ENCODE data around the gene HSPG2. TPM values are rescaled to one million over a fixed set of nuclear protein-coding genes. Genes with fewer than 3 reads are reported as not detected.

The HSPG2 gene
- total RNA-seq, 5 donors from 2014 or later (not counting 1 experiment from before 2014, with no cell fraction given), result 4.4 to 9.3 (median 7.9) TPM

- no peak overlapping the region for H3K4me3 Mint-ChIP-seq
- ATAC-seq (replicated peaks in 1 of 4), result no peak
- CTCF ChIA-PET, result no interaction called here
- no peaks in the 10 kb centered on the region for H3K9me3 Mint-ChIP-seq
- H3K4me1 Mint-ChIP-seq, result no peaks in the 10 kb centered on the region
- Histone ChIP-seq H3K9me3 (no peaks in the 10 kb centered on the region), H3K4me3 (ENCODE audit: control insufficient read depth in 1 of 2, extremely low read depth in 1 of 2, low read length in 1 of 2) (no peak overlapping the region), H3K27ac (ENCODE audit: low read length) (no peak overlapping the region), H3K4me1 (ENCODE audit: control insufficient read depth in 1 of 2, extremely low read depth in 1 of 2, insufficient read depth in 2 of 2, low read length in 2 of 2) (no peaks in the 10 kb centered on the region), H3K27me3 (replicated peaks in 1 of 2; ENCODE audit: control insufficient read depth in 2 of 2, extremely low read depth in 1 of 2, insufficient read depth in 2 of 2, low read length in 1 of 2) (peaks cover 0 to 9% of the 10 kb centered on the region in 2 experiments), H3K36me3 (ENCODE audit: control insufficient read depth in 2 of 2, extremely low read depth in 1 of 2, insufficient read depth in 1 of 2, low read length in 1 of 2) (no peaks in the 10 kb centered on the region)
- POLR2A ChIA-PET, result interaction anchor here in 1 of 2 donors (1.0 kb wide), 1 partner anchor 63 kb away, joined by 3 read pairs; no protein-coding TSS in a partner anchor
- H3K36me3 Mint-ChIP-seq, result no peaks in the 10 kb centered on the region
- WGBS (ENCODE audit: insufficient coverage), result 94% methylated on average over 13 of the region's 19 CpGs
- H3K27me3 Mint-ChIP-seq, result no peaks in the 10 kb centered on the region
- DNase-seq, result no peak
- no peak overlapping the region for H3K27ac Mint-ChIP-seq
Measured at GRCh38 chr1:21879928-21880618, 57.0 kb downstream of the HSPG2 start.

- CTCF ChIA-PET, result interaction anchor here in 1 of 2 donors (0.6 kb wide), 1 partner anchor 250 kb away, joined by 3 read pairs; no protein-coding TSS in a partner anchor
- Histone ChIP-seq H3K36me3 (ENCODE audit: control insufficient read depth in 2 of 2, extremely low read depth in 1 of 2, insufficient read depth in 1 of 2, low read length in 1 of 2) (no peaks in the 10 kb centered on the region), H3K4me1 (ENCODE audit: control insufficient read depth in 1 of 2, extremely low read depth in 1 of 2, insufficient read depth in 2 of 2, low read length in 2 of 2) (no peaks in the 10 kb centered on the region), H3K9me3 (no peaks in the 10 kb centered on the region), H3K27me3 (replicated peaks in 1 of 2; ENCODE audit: control insufficient read depth in 2 of 2, extremely low read depth in 1 of 2, insufficient read depth in 2 of 2, low read length in 1 of 2) (peaks cover 0 to 7% of the 10 kb centered on the region in 2 experiments), H3K27ac (ENCODE audit: low read length) (no peak overlapping the region), H3K4me3 (ENCODE audit: control insufficient read depth in 1 of 2, extremely low read depth in 1 of 2, low read length in 1 of 2) (no peak overlapping the region)
- 82% methylated on average over 10 of the region's 11 CpGs for WGBS (ENCODE audit: insufficient coverage)
- H3K36me3 Mint-ChIP-seq, result no peaks in the 10 kb centered on the region
- H3K4me3 Mint-ChIP-seq, result no peak overlapping the region
- POLR2A ChIA-PET, result no interaction called here
- no peaks in the 10 kb centered on the region for H3K4me1 Mint-ChIP-seq
- no peak overlapping the region for H3K27ac Mint-ChIP-seq
- DNase-seq, result no peak
- H3K27me3 Mint-ChIP-seq, result no peaks in the 10 kb centered on the region
- ATAC-seq (replicated peaks in 1 of 4), result no peak
- H3K9me3 Mint-ChIP-seq, result no peaks in the 10 kb centered on the region
Measured at GRCh38 chr1:21878840-21879478, 58.2 kb downstream of the HSPG2 start.

DNA sequence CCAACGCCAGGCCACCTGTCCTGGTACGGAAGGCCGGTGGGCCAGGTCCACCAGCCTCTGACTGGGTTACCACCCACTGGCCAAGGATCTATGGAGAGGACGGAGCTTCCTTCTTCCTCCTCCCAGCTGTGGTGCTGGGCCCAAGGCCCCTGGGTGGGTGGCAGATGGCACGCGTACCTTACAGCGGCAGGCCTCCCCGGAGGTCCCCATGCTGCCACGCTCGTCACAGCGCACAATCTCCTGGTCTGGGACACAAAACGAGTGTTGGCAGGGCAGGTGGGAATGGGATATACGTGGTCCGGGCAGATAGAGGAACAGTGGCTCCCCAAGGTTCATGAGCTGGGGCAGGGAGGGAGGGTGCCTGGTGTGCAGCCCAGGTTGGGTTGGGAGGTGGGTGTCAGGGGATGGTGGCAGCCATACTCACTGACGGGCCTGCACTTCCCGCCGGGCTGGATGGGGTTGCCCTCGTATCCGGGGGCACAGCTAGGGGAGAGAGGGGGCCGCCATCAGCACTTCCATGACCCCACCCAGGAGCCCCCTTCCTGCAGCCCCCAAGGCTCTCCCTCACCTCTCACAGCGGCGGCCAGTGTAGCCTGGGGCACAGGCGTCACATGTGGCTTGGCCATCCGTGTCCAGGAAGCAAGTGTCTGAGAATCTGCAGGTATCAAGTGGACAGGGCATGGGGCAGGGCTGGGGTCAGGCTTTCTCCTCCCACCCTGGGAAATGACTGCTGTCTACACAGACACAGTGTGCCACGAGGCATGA is 58.9 kb downstream of the HSPG2 start:
- WGBS (ENCODE audit: insufficient coverage), result 85% methylated on average over 15 of the region's 25 CpGs
- no peak overlapping the region for H3K4me3 ChIP-seq (ENCODE audit: control insufficient read depth in 1 of 2, extremely low read depth in 1 of 2, low read length in 1 of 2)
- ChIA-PET CTCF (no interaction called here), POLR2A (no interaction called here)
- Mint-ChIP-seq H3K4me3 (no peak overlapping the region), H3K4me1 (no peaks in the 10 kb centered on the region), H3K27me3 (no peaks in the 10 kb centered on the region), H3K36me3 (no peaks in the 10 kb centered on the region), H3K9me3 (no peaks in the 10 kb centered on the region), H3K27ac (no peak overlapping the region)
- no peak for DNase-seq
- no peaks in the 10 kb centered on the region for H3K9me3 ChIP-seq
- H3K27ac ChIP-seq (ENCODE audit: low read length), result no peak overlapping the region
- H3K27me3 ChIP-seq (replicated peaks in 1 of 2; ENCODE audit: control insufficient read depth in 2 of 2, extremely low read depth in 1 of 2, insufficient read depth in 2 of 2, low read length in 1 of 2), result peaks cover 0 to 7% of the 10 kb centered on the region in 2 experiments
- no peaks in the 10 kb centered on the region for H3K36me3 ChIP-seq (ENCODE audit: control insufficient read depth in 2 of 2, extremely low read depth in 1 of 2, insufficient read depth in 1 of 2, low read length in 1 of 2)
- ATAC-seq (replicated peaks in 1 of 4), result no peak
- no peaks in the 10 kb centered on the region for H3K4me1 ChIP-seq (ENCODE audit: control insufficient read depth in 1 of 2, extremely low read depth in 1 of 2, insufficient read depth in 2 of 2, low read length in 2 of 2)

GRCh38 chr1:21876267-21876666 is 60.8 kb downstream of the HSPG2 start:
- H3K27me3 ChIP-seq (replicated peaks in 1 of 2; ENCODE audit: control insufficient read depth in 2 of 2, extremely low read depth in 1 of 2, insufficient read depth in 2 of 2, low read length in 1 of 2), result peaks cover 0 to 7% of the 10 kb centered on the region in 2 experiments
- no peak for ATAC-seq (replicated peaks in 1 of 4)
- no peaks in the 10 kb centered on the region for H3K4me1 ChIP-seq (ENCODE audit: control insufficient read depth in 1 of 2, extremely low read depth in 1 of 2, insufficient read depth in 2 of 2, low read length in 2 of 2)
- Mint-ChIP-seq H3K36me3 (no peaks in the 10 kb centered on the region), H3K9me3 (no peaks in the 10 kb centered on the region), H3K4me1 (no peaks in the 10 kb centered on the region), H3K27me3 (no peaks in the 10 kb centered on the region), H3K27ac (no peak overlapping the region), H3K4me3 (no peak overlapping the region)
- no peaks in the 10 kb centered on the region for H3K36me3 ChIP-seq (ENCODE audit: control insufficient read depth in 2 of 2, extremely low read depth in 1 of 2, insufficient read depth in 1 of 2, low read length in 1 of 2)
- no peaks in the 10 kb centered on the region for H3K9me3 ChIP-seq
- no peak for DNase-seq
- ChIA-PET POLR2A (no interaction called here), CTCF (no interaction called here)
- no peak overlapping the region for H3K27ac ChIP-seq (ENCODE audit: low read length)
- WGBS (ENCODE audit: insufficient coverage), result 94% methylated on average over 16 of the region's 16 CpGs
- H3K4me3 ChIP-seq (ENCODE audit: control insufficient read depth in 1 of 2, extremely low read depth in 1 of 2, low read length in 1 of 2), result no peak overlapping the region

DNA sequence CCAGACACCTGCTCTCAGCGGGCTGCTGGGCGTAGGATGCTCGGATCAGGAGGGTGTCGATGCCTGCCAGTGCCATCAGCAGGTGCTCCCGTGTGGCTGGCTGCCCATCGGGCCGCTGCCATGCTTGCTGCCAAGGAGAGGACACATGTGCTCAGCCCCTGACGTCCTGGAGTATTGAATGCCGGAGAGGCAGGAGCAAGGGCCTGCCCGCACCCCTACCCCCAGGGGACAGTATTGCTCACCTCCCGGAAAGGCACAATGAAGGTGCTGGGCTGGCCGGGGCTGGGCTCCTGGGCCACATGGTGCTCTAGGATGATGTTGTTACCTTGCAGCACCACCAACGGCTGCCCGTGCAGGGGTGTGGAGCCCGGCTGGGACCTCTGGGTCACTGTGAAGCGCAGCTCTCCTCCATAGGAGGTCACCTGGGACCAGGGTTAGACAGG is 61.5 kb downstream of the HSPG2 start:
- DNase-seq (no peak), ATAC-seq (replicated peaks in 1 of 4) (no peak)
- 90% methylated on average over 16 of the region's 16 CpGs for WGBS (ENCODE audit: insufficient coverage)
- H3K27me3 Mint-ChIP-seq, result no peaks in the 10 kb centered on the region
- Histone ChIP-seq H3K27me3 (replicated peaks in 1 of 2; ENCODE audit: control insufficient read depth in 2 of 2, extremely low read depth in 1 of 2, insufficient read depth in 2 of 2, low read length in 1 of 2) (peaks cover 0 to 3% of the 10 kb centered on the region in 2 experiments), H3K27ac (ENCODE audit: low read length) (no peak overlapping the region), H3K4me3 (ENCODE audit: control insufficient read depth in 1 of 2, extremely low read depth in 1 of 2, low read length in 1 of 2) (no peak overlapping the region), H3K9me3 (no peaks in the 10 kb centered on the region), H3K36me3 (ENCODE audit: control insufficient read depth in 2 of 2, extremely low read depth in 1 of 2, insufficient read depth in 1 of 2, low read length in 1 of 2) (no peaks in the 10 kb centered on the region), H3K4me1 (ENCODE audit: control insufficient read depth in 1 of 2, extremely low read depth in 1 of 2, insufficient read depth in 2 of 2, low read length in 2 of 2) (no peaks in the 10 kb centered on the region)
- no peaks in the 10 kb centered on the region for H3K36me3 Mint-ChIP-seq
- no peaks in the 10 kb centered on the region for H3K4me1 Mint-ChIP-seq
- no peak overlapping the region for H3K27ac Mint-ChIP-seq
- H3K9me3 Mint-ChIP-seq, result no peaks in the 10 kb centered on the region
- ChIA-PET CTCF (no interaction called here), POLR2A (no interaction called here)
- no peak overlapping the region for H3K4me3 Mint-ChIP-seq

DNA sequence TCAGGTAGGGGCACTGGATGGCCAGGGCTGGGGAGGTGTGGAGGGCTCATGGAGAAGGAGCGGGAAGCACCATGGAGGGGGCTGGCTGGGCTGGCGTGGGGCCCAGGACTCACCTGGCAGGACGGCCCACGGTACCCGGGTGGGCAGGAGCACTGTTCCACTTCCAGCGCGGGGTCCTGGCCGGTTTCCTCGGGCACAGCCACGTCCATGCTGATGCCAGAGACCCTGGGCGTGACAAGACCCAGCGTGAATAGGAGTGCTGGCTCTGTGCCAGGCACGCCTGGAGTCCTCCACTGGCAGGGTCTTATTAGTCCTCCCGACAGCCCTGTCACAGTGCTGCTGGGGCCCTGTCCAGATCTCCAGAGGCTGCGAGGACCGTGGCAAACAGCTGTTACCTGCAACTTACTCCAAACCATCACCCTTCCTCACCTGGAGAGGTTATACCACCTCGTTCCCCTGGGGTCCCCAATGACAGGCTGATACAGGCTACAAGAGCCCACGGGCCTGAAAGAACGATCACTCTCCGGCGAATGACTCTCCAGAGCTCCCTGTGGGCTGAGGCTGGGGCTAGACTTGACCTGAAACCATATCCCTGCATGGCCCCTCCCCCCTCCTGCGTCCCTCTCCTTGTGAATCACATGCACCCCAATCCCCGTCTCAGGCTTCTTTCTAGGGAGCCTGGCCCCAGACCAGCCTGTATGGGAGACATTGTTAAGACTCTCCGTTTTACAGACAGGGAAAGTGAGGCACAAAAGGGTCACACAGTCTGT is 62.1 kb downstream of the HSPG2 start:
- Mint-ChIP-seq H3K9me3 (no peaks in the 10 kb centered on the region), H3K27ac (no peak overlapping the region), H3K4me1 (no peaks in the 10 kb centered on the region), H3K27me3 (no peaks in the 10 kb centered on the region), H3K36me3 (no peaks in the 10 kb centered on the region), H3K4me3 (no peak overlapping the region)
- ChIA-PET CTCF (no interaction called here), POLR2A (no interaction called here)
- H3K36me3 ChIP-seq (ENCODE audit: control insufficient read depth in 2 of 2, extremely low read depth in 1 of 2, insufficient read depth in 1 of 2, low read length in 1 of 2), result no peaks in the 10 kb centered on the region
- no peak overlapping the region for H3K27ac ChIP-seq (ENCODE audit: low read length)
- 89% methylated on average over 22 of the region's 24 CpGs for WGBS (ENCODE audit: insufficient coverage)
- ATAC-seq (replicated peaks in 1 of 4), result no peak
- no peak for DNase-seq
- H3K4me3 ChIP-seq (ENCODE audit: control insufficient read depth in 1 of 2, extremely low read depth in 1 of 2, low read length in 1 of 2), result no peak overlapping the region
- peaks cover 0 to 4% of the 10 kb centered on the region in 2 experiments for H3K27me3 ChIP-seq (replicated peaks in 1 of 2; ENCODE audit: control insufficient read depth in 2 of 2, extremely low read depth in 1 of 2, insufficient read depth in 2 of 2, low read length in 1 of 2)
- no peaks in the 10 kb centered on the region for H3K9me3 ChIP-seq
- no peaks in the 10 kb centered on the region for H3K4me1 ChIP-seq (ENCODE audit: control insufficient read depth in 1 of 2, extremely low read depth in 1 of 2, insufficient read depth in 2 of 2, low read length in 2 of 2)

All from T-cell (primary cell).